ENCODE data around the gene HDAC4.
"Not testable (repeated sequence)": the region's sequence is repeated elsewhere in the genome, so short reads cannot be mapped to it uniquely, and the experiment has no call there.

The HDAC4 gene

GRCh38 chr2:239184968-239185903 is 215.6 kb downstream of the HDAC4 start:
- DNase-seq (ENCODE audit: low spot score), result no peak

DNA sequence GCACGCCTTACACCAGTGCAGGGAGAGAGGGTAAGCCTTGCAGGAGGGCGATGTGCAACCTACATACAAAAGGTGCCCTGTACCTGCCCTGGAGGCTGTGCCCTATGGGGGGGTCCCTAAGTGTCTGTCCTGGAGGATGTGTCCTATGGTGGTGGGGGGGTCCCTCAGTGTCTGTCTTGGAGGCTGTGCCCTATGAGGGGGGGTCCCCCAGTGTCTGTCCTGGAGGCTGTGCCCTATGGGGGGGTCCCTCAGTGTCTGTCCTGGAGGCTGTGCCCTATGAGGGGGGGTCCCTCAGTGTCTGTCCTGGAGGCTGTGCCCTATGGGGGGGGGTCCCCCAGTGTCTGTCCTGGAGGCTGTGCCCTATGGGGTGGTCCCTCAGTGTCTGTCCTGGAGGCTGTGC is 216.6 kb downstream of the HDAC4 start:
- no peak for DNase-seq (ENCODE audit: low spot score)

DNA sequence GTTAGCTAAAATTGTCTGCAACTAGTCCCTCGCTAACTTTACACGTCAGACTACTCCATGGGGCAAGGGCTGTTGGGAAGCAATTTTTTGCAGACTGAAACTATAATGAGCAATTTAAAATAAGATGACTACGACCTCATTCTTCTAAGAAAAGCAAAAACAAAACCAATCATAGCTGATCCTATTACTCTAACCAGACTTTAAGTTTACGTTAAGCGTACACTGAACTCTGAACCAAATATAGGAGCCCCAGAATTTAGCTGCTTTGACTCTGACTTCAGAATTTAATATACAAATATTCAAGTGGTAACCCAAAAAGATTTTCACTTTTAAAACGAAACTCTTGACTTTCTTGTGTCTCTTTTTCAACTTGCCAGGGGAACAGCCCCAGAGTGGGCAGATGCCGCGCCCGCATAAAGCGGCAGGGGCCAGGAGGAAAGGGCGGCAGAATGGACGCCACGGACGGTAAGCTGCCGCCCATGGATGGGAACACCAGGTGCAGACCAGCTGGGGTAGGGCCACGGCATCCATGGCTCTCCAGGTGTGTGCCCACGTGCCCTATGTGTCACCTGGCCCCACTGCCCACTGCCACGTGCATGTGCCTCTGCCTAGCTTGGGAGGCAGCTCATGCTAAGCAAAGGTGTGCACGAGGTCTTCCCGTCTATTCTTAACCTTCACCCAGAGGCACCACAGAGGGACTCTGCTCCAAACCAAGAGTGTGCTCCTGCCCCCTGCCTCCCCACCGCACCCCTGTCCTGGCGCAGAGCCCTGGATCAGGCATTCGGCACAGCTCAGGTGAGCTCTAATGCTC is 217.6 kb downstream of the HDAC4 start:
- no peak for DNase-seq (ENCODE audit: low spot score)

DNA sequence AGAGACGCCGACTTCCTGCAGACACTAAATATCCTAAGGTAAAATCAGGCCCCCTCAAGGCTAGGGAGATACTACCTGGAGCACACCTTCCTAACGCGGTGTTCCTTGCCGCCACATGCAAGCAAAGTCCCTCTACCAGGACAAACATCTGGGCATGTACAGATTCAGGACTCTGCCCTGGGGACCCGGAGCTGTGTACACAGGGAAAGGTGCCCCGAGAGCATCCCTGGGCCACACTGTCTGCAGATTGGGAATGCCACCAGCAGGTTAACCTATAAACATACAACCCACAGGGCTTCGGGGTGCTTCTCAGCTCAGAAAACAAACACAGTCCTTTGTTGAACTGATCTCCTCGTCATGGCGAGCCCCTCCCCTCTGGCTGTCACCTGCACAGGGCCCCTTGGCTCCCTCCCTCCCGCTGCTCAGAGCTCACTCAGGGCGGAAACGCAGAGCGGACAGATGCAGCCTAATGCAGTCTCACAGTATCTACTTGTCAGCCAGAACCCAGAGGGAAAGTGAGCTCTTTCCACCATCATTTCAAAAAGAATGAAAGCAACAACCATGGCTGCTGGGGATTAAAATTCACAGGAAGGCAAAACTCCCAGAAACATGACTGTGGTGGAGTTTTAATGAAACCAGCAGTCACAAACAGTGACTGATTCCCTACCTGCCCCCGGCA is 218.8 kb downstream of the HDAC4 start:
- no peak for DNase-seq (ENCODE audit: low spot score)

- no peak for DNase-seq (ENCODE audit: low spot score)
These were observed 219.5 kb downstream of the HDAC4 start for GRCh38 chr2:239181074-239181902.

- DNase-seq (ENCODE audit: low spot score), result no peak
These were observed 220.2 kb downstream of the HDAC4 start for GRCh38 chr2:239180526-239181073.

DNA sequence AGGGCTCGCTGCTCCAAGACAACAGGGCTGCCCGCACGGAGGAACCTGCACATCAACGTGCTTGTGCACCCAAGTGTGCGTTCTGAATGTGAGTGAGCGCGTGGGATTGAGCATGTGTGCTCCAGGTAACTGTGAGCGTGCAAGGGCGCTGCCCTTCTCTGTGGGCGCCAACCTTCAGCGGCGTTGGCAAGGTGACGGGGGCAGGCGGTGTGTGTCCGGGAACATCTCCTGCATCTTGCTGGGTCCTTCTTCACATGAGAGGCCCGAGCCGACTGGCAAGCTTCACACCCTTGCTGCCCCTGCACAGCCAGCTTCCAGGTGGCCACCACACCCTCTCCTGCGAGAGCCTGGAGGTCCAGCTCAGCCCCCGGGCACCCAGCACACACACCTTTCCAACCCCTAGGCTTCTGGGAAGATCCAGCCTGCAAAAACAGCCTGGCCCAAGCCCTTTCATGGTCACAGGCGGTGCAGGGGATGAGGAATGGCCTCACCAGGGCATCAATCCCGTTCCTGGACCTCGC is 220.9 kb downstream of the HDAC4 start:
- no peak for DNase-seq (ENCODE audit: low spot score)

DNA sequence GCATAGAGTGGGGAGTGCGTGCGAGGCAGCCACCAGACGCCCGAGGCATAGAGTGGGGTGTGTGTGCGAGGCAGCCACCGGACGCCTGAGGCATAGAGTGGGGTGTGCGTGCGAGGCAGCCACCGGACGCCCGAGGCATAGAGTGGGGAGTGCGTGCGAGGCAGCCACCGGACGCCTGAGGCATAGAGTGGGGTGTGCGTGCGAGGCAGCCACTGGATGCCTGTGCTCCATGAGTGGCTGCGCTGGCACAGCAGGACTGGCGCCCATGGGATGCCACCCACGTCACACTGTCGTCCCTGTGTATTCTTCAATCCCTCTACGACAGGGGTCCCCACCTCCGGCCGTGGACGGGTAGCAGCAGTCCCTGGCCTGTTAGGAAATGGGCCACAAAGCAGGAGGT is 221.9 kb downstream of the HDAC4 start:
- no peak for DNase-seq (ENCODE audit: low spot score)

DNA sequence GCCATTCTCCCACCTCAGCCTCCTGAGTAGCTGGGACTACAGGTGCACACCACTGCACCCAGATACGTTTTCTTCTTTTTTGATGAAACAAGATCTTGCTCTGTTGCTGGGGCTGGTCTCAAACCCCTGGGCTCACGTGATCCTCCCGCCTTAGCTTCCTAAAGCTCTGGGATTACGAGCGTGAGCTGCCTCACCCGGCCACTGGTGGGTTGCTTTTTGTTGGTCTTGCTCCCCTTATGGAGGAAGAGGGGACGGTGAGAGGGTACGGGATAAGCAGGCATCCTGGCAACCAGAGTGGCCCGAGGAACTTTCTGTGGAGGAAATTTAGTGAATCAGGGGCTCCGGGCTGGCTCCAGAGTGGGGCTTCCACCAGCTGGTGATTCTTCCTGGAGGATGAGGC is 222.3 kb downstream of the HDAC4 start:
- DNase-seq (ENCODE audit: low spot score), result no peak

DNA sequence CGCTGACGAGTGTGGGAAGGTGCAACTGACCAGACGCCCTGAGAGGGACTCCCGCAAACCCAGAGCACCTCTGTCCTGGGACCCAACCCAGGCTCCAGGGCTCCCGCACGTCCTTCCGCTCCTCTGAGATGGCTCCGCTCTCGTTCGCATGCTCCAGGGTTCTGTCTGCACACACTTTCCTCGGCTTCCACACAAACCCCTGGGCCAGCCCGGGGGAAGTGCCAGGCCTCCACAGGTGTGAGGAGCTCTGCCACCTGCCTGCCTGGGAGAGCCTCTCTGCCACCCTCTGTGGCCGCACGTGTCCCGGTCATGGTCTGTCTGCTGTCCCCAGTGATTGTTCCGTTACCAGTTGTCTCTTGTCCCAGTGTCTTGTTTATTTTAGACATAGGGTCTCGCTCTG is 222.9 kb downstream of the HDAC4 start:
- no peak for DNase-seq (ENCODE audit: low spot score)

- DNase-seq (ENCODE audit: low spot score), result no peak
These were observed 223.5 kb downstream of the HDAC4 start for GRCh38 chr2:239177325-239177724.

DNA sequence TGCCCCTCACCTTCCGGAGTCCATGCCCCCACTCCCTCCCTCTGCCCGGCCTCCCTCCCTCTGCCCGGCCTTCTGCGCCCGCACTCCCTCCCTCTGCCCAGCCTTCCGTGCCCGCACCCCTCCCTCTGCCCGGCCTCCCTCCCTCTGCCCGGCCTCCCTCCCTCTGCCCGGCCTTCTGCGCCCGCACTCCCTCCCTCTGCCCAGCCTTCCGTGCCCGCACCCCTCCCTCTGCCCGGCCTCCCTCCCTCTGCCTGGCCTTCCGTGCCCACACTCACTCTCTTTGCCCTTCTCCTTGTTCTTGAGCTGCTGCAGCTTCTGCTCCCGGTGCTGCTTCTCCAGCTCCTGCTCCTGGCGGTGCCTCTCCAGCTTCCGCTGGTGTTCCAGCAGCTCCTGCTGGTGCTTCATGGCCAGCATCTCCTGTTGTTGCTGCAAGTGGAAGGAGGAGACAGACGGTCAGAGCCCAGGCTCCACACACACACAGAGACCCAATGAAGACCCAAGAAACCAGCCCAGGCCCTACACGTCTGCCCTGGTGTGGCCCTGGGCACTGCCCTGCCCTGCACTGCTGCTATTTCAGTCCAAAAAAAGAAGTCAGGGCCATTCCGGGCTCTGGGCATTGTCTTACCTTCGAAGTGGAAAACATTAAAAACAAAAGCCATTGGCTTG is 224.5 kb downstream of the HDAC4 start:
- not testable (repeated sequence) for DNase-seq (ENCODE audit: low spot score)

DNA sequence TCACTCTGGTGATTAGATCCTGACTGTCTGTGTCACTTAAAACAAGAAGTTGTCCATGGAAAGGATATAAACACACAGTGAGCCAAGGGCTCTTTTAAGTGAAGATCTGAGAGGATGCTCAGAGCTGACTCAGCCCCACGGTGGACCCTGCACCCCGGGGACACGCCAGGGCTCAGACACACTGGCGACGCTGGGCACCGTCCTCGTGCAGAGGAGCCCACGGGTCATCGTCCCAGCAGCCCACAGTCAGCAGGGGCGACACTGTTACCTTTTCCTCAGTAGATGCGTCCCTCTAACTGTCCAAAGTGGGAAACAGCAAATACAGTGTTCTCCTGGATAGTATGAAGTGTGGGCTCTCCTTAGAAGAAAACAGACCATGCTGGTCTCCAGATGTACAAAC is 225.6 kb downstream of the HDAC4 start:
- DNase-seq (ENCODE audit: low spot score), result no peak

DNA sequence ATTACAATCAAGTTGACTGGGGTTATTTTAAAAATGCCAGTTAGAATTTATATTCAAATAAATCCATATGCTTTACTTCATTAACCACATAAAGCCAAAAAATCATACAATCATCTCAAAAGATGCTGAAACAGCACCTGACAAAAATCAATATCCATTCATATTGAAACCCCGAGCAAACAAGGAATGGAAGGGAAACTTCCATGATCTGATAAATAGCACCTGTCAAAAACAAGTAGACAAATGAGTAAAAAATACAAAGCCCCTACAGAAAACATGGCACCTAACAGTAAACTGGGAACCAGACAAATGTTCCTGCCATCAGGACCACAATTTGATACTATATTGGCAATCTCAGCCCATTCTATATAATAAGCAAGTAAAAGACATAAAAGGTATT is 227.5 kb downstream of the HDAC4 start:
- no peak for DNase-seq (ENCODE audit: low spot score)

GRCh38 chr2:239171643-239172042 is 229.2 kb downstream of the HDAC4 start:
- no peak for DNase-seq (ENCODE audit: low spot score)

- DNase-seq (ENCODE audit: low spot score), result no peak
These were observed 231.3 kb downstream of the HDAC4 start for GRCh38 chr2:239169311-239170048.

GRCh38 chr2:239168575-239168974 is 232.2 kb downstream of the HDAC4 start:
- no peak for DNase-seq (ENCODE audit: low spot score)

- DNase-seq (ENCODE audit: low spot score), result no peak
These were observed 232.9 kb downstream of the HDAC4 start for GRCh38 chr2:239167766-239168444.

DNA sequence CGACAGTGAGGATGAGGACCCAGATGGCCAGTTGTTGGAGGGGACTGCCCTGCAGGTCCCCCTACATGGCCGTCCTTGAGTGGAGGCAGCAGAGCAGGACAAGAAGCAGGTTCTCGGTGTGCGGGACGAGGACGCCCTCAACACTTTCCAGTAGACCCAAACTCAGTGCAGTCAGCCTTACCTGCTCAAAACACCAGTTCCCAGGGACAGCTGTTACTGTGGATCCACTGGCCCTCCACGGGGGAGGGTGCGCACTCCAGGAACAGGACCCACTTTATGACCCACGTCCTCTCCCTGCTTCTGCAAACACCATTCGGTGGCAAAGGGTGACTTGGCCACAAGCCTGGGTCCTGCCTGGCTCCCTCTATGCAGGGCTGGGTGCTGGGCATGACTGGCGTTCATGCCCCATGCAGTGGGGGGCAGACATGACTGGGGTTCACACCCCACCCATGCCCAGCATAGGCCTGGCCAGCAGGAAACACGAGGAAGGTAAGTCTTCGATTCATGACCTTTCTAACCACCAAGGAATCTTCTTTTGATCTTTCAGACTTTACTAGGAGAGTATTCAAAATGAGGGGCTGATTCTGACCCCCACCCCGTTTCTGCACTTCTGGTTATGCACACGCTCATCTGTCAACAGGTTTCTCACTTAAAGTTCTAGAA is 233.7 kb downstream of the HDAC4 start:
- no peak for DNase-seq (ENCODE audit: low spot score)
